Measurements from ENCODE around the gene PYCARD. TPM values are rescaled to one million over a fixed set of nuclear protein-coding genes. Genes with fewer than 3 reads are reported as not detected.

PYCARD gene
- total RNA-seq, 1 experiment from 2014 or later: not detected

GRCh38 chr16:31183432-31184428, 18.8 kb downstream of the PYCARD start:
- H3K9ac ChIP-seq (ENCODE audit: low read length): no peak overlapping the region
- BruUV-seq (replicated peaks): no TSS peak
- peaks cover 8 to 23% of the 10 kb centered on the region in 2 experiments for H3K4me1 ChIP-seq (ENCODE audit: control insufficient read depth in 1 of 2, insufficient read depth in 2 of 2, low read length in 2 of 2)
- peaks cover 88% of the 10 kb centered on the region for H3K79me2 ChIP-seq (ENCODE audit: insufficient read depth, low read length)
- H3K9me2 ChIP-seq (ENCODE audit: insufficient read depth): no peaks in the 10 kb centered on the region
- no peak overlapping the region for H3K4me2 ChIP-seq (ENCODE audit: low read length)
- ATAC-seq (no peak), DNase-seq (ENCODE audit: low read depth, low spot score) (no peak)
- no peak overlapping the region for H3K4me3 ChIP-seq (replicated peaks in 1 of 2; ENCODE audit: low read depth in 1 of 2, low read length in 2 of 2)
- intact Hi-C loops (cut with micrococcal nuclease): no loop called here
- CTCF ChIA-PET: no interaction called here
- POLR2A ChIA-PET: no interaction called here
- H2AFZ ChIP-seq (ENCODE audit: low read depth, low read length, poor library complexity, severe bottlenecking): no peak overlapping the region
- H3K9me3 ChIP-seq (ENCODE audit: control insufficient read depth in 1 of 2, insufficient read depth in 1 of 2, low read depth in 1 of 2, low read length in 2 of 2): no peaks in the 10 kb centered on the region
- RAD21 ChIA-PET (ENCODE audit: low non-redundant PET in 1 of 2, low total read pairs in 2 of 2, uncharacterized antibody in 2 of 2, unreplicated experiment in 2 of 2): no interaction called here
- no peak for TF ChIP-seq SP1 (IDR thresholded peaks at IDR 0.05; ENCODE audit: low read depth)
- TF ChIP-seq REST (IDR thresholded peaks at IDR 0.05; ENCODE audit: low read depth): no peak
- no peak for TF ChIP-seq YY1 (IDR thresholded peaks at IDR 0.05; ENCODE audit: extremely low read depth, insufficient replicate concordance, low read depth, low read length)
- no peak for TF ChIP-seq RAD21 (IDR thresholded peaks at IDR 0.05; ENCODE audit: low read depth)
- no peak for TF ChIP-seq ZBTB33 (IDR thresholded peaks at IDR 0.05; ENCODE audit: extremely low read depth, insufficient replicate concordance, low read length)
- no peak for TF ChIP-seq SRF (IDR thresholded peaks at IDR 0.05; ENCODE audit: low read depth)
- TF ChIP-seq EZH2phosphoT487 (IDR thresholded peaks at IDR 0.05; ENCODE audit: borderline replicate concordance): no peak
- TF ChIP-seq, protein P1, sequence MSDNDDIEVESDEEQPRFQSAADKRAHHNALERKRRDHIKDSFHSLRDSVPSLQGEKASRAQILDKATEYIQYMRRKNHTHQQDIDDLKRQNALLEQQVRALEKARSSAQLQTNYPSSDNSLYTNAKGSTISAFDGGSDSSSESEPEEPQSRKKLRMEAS (IDR thresholded peaks at IDR 0.05): no peak
- no peak for TF ChIP-seq FOSL1 (IDR thresholded peaks at IDR 0.05; ENCODE audit: low read depth)
- TF ChIP-seq SIN3A (IDR thresholded peaks at IDR 0.05; ENCODE audit: low read depth): no peak
- TF ChIP-seq, protein P2, sequence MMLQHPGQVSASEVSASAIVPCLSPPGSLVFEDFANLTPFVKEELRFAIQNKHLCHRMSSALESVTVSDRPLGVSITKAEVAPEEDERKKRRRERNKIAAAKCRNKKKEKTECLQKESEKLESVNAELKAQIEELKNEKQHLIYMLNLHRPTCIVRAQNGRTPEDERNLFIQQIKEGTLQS (IDR thresholded peaks at IDR 0.05): no peak
- TF ChIP-seq ZNF274 (IDR thresholded peaks at IDR 0.05; ENCODE audit: low read depth, low read length): no peak
- no peak for TF ChIP-seq POLR2A (IDR thresholded peaks at IDR 0.05; ENCODE audit: borderline replicate concordance, extremely low read depth, insufficient read depth, insufficient read length)
- TF ChIP-seq ZFX (IDR thresholded peaks at IDR 0.05): no peak
- TF ChIP-seq ELF1 (IDR thresholded peaks at IDR 0.05; ENCODE audit: borderline replicate concordance, low read depth): no peak
- TF ChIP-seq TCF7L2 (IDR thresholded peaks at IDR 0.05; ENCODE audit: borderline replicate concordance, extremely low read depth, insufficient read depth, insufficient read length): no peak
- no peak for TF ChIP-seq CBX3 (IDR thresholded peaks at IDR 0.05; ENCODE audit: low read depth)
- H3K36me3 ChIP-seq (ENCODE audit: control insufficient read depth in 1 of 2, insufficient read depth in 2 of 2, low read length in 2 of 2): peaks cover 57 to 75% of the 10 kb centered on the region in 2 experiments
- no peak overlapping the region for H3K27ac ChIP-seq (ENCODE audit: low read depth, low read length)
- peaks cover 75% of the 10 kb centered on the region for H4K20me1 ChIP-seq (ENCODE audit: insufficient read depth)
- no peaks in the 10 kb centered on the region for H3K27me3 ChIP-seq (ENCODE audit: insufficient read depth, low read length)

All from HCT116 (cell line).